ENCODE results near the gene TK1. TPM values are rescaled to one million over a fixed set of nuclear protein-coding genes. Genes with fewer than 3 reads are reported as not detected.

The TK1 gene
- total RNA-seq, 1 donor = 75.9 TPM

DNA sequence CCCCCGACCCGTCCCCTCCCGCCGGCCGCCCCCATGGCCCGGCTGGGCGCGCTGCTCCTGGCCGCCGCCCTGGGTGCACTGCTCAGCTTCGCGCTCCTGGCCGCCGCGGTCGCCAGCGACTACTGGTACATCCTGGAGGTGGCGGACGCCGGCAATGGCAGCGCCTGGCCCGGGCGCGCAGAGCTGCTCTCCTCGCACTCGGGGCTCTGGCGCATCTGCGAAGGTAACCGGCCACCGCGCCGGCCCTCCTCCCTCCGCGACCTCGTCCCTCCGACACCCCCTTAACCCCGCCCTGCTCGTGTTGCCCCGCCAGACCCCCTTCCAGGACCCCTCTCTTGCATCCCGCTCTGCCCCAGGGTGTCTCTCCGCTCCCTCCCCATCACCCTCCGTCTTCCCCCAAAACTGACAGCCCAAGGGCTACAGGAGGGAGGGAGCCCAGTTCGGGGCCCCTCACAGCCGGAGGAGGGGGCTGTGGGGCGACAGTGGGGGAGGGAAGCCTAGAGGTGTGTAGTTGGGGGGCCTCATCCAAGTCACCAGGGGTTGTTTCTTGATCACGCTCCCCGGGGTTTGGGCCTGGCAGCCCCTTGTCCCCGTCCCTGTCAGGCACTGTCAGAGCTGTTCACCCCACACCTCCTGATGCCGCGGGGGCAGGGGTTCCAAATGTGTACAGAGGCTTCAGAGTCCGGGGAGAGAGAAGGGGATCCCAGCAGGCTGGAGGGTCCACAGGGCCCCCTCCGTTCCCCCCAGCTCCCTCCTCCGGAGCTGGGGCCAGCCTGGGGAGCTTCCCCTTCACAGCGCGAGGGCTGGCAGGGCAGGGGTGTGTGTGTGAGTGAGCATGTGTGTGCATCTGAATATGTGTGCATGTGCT lies 45.4 kb upstream of the TK1 start:
- H3K4me3 ChIP-seq (ENCODE audit: low read depth, low read length) = no peak overlapping the region
- TF ChIP-seq, protein P1, sequence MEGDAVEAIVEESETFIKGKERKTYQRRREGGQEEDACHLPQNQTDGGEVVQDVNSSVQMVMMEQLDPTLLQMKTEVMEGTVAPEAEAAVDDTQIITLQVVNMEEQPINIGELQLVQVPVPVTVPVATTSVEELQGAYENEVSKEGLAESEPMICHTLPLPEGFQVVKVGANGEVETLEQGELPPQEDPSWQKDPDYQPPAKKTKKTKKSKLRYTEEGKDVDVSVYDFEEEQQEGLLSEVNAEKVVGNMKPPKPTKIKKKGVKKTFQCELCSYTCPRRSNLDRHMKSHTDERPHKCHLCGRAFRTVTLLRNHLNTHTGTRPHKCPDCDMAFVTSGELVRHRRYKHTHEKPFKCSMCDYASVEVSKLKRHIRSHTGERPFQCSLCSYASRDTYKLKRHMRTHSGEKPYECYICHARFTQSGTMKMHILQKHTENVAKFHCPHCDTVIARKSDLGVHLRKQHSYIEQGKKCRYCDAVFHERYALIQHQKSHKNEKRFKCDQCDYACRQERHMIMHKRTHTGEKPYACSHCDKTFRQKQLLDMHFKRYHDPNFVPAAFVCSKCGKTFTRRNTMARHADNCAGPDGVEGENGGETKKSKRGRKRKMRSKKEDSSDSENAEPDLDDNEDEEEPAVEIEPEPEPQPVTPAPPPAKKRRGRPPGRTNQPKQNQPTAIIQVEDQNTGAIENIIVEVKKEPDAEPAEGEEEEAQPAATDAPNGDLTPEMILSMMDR (IDR thresholded peaks at IDR 0.05; ENCODE audit: insufficient read depth, low read length) = no peak
- no peak for DNase-seq (ENCODE audit: low read depth)

DNA sequence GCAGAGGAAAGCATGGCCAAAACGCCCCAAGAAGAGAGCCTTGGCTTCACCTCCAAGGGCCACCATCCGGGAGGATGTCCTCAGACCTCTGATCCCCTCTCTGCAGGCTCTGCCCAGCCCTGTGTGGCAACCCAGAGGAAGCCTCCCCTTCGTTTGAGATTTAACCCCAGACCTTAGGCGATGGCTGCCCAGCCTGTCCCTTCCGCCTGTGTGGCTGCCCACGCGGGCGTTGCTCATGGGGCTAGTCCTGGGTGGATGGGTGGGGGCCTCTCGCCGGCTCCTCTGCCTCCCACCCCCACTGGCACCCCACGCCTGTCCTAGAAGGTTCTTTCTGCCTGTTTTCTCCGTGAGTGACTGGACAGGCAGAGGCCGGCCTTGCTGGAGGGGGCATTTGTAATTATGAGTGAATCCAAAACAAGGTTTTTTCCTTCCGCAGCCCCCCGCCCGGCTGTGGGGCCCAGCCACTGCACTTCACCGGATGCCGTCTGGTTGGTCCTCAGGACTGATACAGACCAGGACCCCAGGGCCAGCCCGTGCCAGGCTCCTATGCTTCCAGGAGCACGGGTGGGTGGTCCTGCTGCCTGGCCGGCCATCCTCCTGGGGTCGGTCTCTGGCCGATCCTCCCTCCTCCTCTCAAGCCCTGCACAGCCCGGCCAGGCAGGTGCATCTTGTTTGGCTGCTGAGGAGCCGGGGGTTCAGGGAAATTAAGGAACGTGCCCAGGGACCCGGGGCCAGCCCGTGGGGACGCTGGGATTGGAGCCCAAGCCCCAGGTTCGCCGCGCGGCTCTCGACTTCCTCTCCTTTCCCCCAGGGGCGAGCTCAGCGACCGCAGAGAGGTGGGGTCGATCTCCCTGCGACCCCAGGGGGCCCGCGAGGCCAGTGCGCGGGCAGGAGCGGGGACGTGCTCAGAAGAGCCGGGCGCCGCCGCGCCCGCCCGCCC lies 44.4 kb upstream of the TK1 start, which contains the start of gene TMEM235:
Gene TMEM235 (plus strand): TSS at position 636 of the 940 bp plus-strand sequence. CDS start 393 bp downstream, outside the sequence.
- no peak within 1 kb of the TSS for H3K4me3 ChIP-seq (ENCODE audit: low read depth, low read length)
- TF ChIP-seq, protein P1 (IDR thresholded peaks at IDR 0.05; ENCODE audit: insufficient read depth, low read length) = no peak
- DNase-seq (ENCODE audit: low read depth) = no peak

DNA sequence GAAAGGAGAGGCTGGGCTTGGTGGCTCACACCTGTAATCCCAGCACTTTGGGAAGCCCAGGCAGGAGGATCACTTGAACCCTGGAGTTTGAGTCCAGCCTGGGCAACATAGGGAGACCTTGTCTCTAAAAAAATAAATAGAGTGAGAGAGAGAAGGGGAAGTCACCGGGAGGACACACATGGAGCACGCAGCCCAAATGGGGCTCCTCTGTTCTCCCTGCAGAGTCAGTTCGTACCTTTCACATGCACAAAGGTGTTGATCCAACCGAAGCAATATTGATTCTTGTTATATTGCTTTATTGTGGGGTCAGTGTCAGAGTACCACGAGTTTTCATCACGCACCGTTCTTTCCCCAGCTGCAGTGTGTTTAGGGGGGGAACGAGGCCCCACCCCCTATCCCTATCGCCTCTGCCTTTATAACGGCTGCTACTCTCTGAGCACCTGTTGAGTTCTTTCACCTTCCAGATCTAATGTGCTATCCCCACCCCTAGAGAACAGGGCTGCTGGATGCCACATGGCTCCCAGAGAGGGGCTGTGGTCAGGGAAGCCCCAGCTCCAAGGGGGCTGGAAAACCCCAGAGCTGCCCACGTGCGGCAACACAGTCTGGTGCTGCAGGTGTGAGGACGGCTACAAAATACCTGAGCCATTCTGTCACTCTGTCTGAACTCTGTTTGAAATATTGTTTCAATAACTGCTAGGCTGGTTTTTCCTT lies 43.6 kb upstream of the TK1 start:
- TF ChIP-seq, protein P1 (IDR thresholded peaks at IDR 0.05; ENCODE audit: insufficient read depth, low read length) = no peak
- DNase-seq (ENCODE audit: low read depth) = no peak

DNA sequence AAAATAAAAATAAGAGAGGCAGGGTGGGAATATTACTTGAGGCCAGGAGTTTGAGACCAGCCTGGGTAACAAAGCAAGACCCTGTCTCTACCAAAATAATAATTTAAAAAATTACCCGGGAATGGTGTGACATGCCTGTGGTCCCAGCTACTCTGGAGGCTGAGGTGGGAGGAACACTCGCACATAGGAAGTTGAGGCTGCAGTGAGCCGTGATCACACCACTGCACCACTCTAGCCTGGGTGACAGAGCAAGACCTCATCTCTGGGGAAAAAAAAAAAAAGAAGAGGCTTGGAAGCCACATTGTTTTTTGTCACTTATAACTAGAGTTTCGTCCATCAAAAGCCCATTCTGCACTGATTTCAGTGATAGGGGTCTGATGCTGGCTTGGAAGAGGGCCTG lies 41.3 kb upstream of the TK1 start:
- H3K4me3 ChIP-seq (ENCODE audit: low read depth, low read length) = no peak overlapping the region
- TF ChIP-seq, protein P1 (IDR thresholded peaks at IDR 0.05; ENCODE audit: insufficient read depth, low read length) = no peak
- DNase-seq (ENCODE audit: low read depth) = no peak

More for the DNA sequence above, 43.6 kb upstream of the TK1 start:
- no peak overlapping the region for H3K4me3 ChIP-seq (ENCODE audit: low read depth, low read length)

DNA sequence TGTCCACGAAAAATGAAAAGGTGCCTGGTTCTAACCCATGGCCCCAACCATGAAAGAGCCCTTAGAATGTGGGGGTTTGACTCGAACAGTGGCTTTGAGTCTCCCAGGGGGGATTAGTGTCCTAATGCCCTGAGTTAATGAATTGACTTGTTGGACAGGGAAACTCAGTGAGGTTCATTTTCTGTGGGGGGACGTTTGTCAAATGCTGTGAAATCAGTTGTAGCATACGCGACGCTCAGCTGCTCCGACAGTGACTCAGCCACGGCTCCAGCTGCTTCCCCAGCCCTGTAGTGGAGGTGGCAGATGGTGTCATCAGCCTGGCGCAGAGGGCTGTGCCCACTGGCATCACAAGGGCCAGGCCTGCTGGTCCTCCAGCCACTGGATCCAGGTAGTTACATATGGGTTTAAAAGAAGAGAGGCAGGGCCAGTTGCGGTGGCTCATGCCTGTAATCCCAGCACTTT lies 40.6 kb upstream of the TK1 start:
- TF ChIP-seq, protein P1 (IDR thresholded peaks at IDR 0.05; ENCODE audit: insufficient read depth, low read length) = no peak
- DNase-seq (ENCODE audit: low read depth) = no peak
- no peak overlapping the region for H3K4me3 ChIP-seq (ENCODE audit: low read depth, low read length)

All from fibroblast of the aortic adventitia (primary cell).